OCI-LY7 (cell line): ENCODE data around the gene OR1E1. TPM values are rescaled to one million over a fixed set of nuclear protein-coding genes. Genes with fewer than 3 reads are reported as not detected.
"Not testable (repeated sequence)": the region's sequence is repeated elsewhere in the genome, so short reads cannot be mapped to it uniquely, and the experiment has no call there.

Experiments
- BruUV-seq: library from RNA; stranded (reverse); fragments of 400-500 nt; replicated peaks from 2 replicates; lab custom pipeline; 2021; lab: Mats Ljungman, UMichigan
- CTCF ChIA-PET: fragments of 300-600 bp; sonication (Branson Sonifier 250); formaldehyde crosslinking; loops from one replicate; lab custom pipeline; 2022; ENCODE audit warnings: antibody characterized with exemption; ENCODE audit not compliant: unreplicated experiment; lab: Charles Lee
- POLR2A ChIA-PET: fragments of 300-600 bp; sonication (Branson Sonifier 250); formaldehyde crosslinking; loops from one replicate; lab custom pipeline; 2022; ENCODE audit warnings: antibody characterized with exemption; lab: Charles Lee
- DNase-seq: peaks from one replicate; pipeline ENCODE4 v3.0.0-alpha.2; 2015; ENCODE audit warnings: low spot score
- H2AFZ ChIP-seq: fragments of 200-600 bp; sonication (generic), shearing (Covaris generic); 2 replicates; pipeline ENCODE4 v1.6.1; 2014; ENCODE audit warnings: mild to moderate bottlenecking, antibody characterized with exemption, low read length, moderate library complexity
- H3K27ac ChIP-seq: fragments of 200-600 bp; sonication (generic); 2 replicates; pipeline ENCODE4 v1.5.1; 2014; ENCODE audit warnings: mixed run types, low read depth, mild to moderate bottlenecking, moderate library complexity, low read length, inconsistent platforms; ENCODE audit not compliant: poor library complexity, severe bottlenecking
- H3K36me3 ChIP-seq: fragments of 200-600 bp; sonication (generic); 2 replicates; pipeline ENCODE4 v1.6.1; 2014; ENCODE audit warnings: mild to moderate bottlenecking, antibody characterized with exemption, low read length, moderate library complexity, mixed read lengths; ENCODE audit not compliant: insufficient read depth
- H3K4me1 ChIP-seq: fragments of 200-600 bp; sonication (generic); 2 replicates; pipeline ENCODE4 v1.5.1; 2014; ENCODE audit warnings: mild to moderate bottlenecking, low read length; ENCODE audit not compliant: insufficient read depth, poor library complexity, severe bottlenecking
- H3K4me2 ChIP-seq: fragments of 200-600 bp; sonication (generic); 2 replicates; pipeline ENCODE4 v1.6.1; 2014; ENCODE audit warnings: mild to moderate bottlenecking, low read length
- H3K4me3 ChIP-seq: fragments of 200-600 bp; sonication (generic); 2 replicates; pipeline ENCODE4 v1.5.1; 2014; ENCODE audit warnings: mild to moderate bottlenecking, low read depth, low read length; ENCODE audit not compliant: poor library complexity, severe bottlenecking
- H3K79me2 ChIP-seq: fragments of 200-600 bp; sonication (generic); 2 replicates; pipeline ENCODE4 v1.6.1; 2016; ENCODE audit warnings: low read depth, mild to moderate bottlenecking, low read length, moderate library complexity, mixed read lengths; ENCODE audit not compliant: insufficient read depth
- H3K9me2 ChIP-seq: fragments of 200-600 bp; sonication (generic); 2 replicates; pipeline ENCODE4 v1.6.1; 2016; ENCODE audit warnings: mild to moderate bottlenecking, low read length, mixed read lengths; ENCODE audit not compliant: insufficient read depth
- H3K9me3 ChIP-seq: fragments of 200-600 bp; sonication (generic); 2 replicates; pipeline ENCODE4 v1.6.1; 2014; ENCODE audit warnings: mild to moderate bottlenecking, mixed run types, low read length, mixed read lengths
- H4K20me1 ChIP-seq: fragments of 200-600 bp; sonication (generic); 2 replicates; pipeline ENCODE4 v1.6.1; 2014; ENCODE audit warnings: mild to moderate bottlenecking, antibody characterized with exemption, low read length, moderate library complexity, mixed read lengths; ENCODE audit not compliant: insufficient read depth
- EZH2phosphoT487 ChIP-seq: fragments of 200-600 bp; sonication (generic); IDR thresholded peaks from 2 replicates; pipeline ENCODE4 v1.6.1; 2018; ENCODE audit warnings: low read depth, borderline replicate concordance, mild to moderate bottlenecking, mixed run types, antibody characterized with exemption, low read length, moderate library complexity, mixed read lengths
- intact Hi-C: fragments of 100-400 bp; cut with micrococcal nuclease; formaldehyde crosslinking; loops from one replicate; pipeline ENCODE4 v1.10.0; 2022; ENCODE audit not compliant: unreplicated experiment
- total RNA-seq, 2 experiments: library from RNA; depleted of rRNA in 1 of 2; stranded (reverse); fragments of >200 nt in 1 of 2; shearing (Covaris generic) in 1 of 2; gene quantifications; 2 replicates each; pipeline ENCODE4 v1.2.3, GENCODE V29; 2014 to 2022
- TF ChIP-seq, protein P1 (sequence below): fragments of 200-600 bp; sonication (generic); conservative IDR thresholded peaks from 2 replicates; pipeline ENCODE4 v1.5.1; 2014; ENCODE audit warnings: mild to moderate bottlenecking, antibody characterized with exemption, low read length, moderate library complexity, mixed read lengths

Gene OR1E1
- total RNA-seq, 2 experiments from 2014 or later, result not detected

DNA sequence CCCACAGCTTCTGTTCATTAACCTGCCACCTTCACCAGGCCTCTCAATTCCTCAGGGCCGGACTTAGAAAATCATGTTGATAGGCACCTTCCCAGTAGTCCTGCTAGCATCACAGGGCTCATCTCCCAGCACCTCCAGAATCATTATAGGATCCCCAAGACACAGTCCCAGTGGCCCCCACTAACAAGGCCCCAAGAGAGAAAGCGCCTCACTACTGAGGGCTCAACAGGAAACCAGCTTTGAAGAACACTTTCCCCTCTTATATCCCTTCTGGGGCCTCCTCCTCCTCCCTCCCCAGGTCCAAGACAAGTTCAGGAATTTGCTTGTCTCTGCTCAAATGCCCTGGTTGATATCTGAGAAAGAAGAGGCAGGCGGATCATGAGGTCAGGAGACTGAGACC is 12.9 kb upstream of the OR1E1 start, which contains the start of gene OR3A3:
Gene OR3A3 (plus strand): TSS at position 301 of the 400 bp plus-strand sequence.
- no peak within 1 kb of the TSS for H3K4me2 ChIP-seq
- no peaks in the 10 kb centered on the region for H3K36me3 ChIP-seq
- intact Hi-C loops, result no loop called here
- DNase-seq, result no peak
- peaks cover 5% of the 10 kb centered on the region; the same call in 1 of the 2 replicates for H3K9me3 ChIP-seq
- H4K20me1 ChIP-seq, result no peaks in the 10 kb centered on the region
- ChIA-PET CTCF (no interaction called here), POLR2A (no interaction called here)
- BruUV-seq, result no TSS peak
- H3K27ac ChIP-seq, result no peak within 1 kb of the TSS
- no peaks in the 10 kb centered on the region for H3K79me2 ChIP-seq
- no peaks in the 10 kb centered on the region for H3K4me1 ChIP-seq
- no peak within 1 kb of the TSS for H3K4me3 ChIP-seq
- H3K9me2 ChIP-seq, result no peaks in the 10 kb centered on the region
- TF ChIP-seq, protein P1, sequence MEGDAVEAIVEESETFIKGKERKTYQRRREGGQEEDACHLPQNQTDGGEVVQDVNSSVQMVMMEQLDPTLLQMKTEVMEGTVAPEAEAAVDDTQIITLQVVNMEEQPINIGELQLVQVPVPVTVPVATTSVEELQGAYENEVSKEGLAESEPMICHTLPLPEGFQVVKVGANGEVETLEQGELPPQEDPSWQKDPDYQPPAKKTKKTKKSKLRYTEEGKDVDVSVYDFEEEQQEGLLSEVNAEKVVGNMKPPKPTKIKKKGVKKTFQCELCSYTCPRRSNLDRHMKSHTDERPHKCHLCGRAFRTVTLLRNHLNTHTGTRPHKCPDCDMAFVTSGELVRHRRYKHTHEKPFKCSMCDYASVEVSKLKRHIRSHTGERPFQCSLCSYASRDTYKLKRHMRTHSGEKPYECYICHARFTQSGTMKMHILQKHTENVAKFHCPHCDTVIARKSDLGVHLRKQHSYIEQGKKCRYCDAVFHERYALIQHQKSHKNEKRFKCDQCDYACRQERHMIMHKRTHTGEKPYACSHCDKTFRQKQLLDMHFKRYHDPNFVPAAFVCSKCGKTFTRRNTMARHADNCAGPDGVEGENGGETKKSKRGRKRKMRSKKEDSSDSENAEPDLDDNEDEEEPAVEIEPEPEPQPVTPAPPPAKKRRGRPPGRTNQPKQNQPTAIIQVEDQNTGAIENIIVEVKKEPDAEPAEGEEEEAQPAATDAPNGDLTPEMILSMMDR, result no peak
- no peak for TF ChIP-seq EZH2phosphoT487
- no peak within 1 kb of the TSS for H2AFZ ChIP-seq

DNA sequence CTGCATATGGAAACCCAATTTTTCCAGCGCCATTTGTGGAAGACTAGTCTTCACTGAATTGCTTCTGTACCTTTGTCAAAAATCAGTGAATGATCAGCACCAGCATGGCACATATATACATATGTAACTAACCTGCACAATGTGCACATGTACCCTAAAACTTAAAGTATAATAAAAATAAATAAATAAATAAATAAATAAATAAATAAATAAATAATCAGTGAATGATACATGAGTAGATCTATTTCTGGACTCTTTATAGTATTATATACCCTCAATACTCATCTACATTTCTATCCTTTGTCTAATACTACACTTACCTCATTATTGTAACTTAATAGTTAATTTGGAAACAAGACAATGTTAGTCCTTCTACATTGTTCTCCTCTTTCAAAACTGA is 5.6 kb upstream of the OR1E1 start:
- POLR2A ChIA-PET, H4K20me1 ChIP-seq, H3K4me2 ChIP-seq, H3K9me2 ChIP-seq, DNase-seq, H3K36me3 ChIP-seq, H3K27ac ChIP-seq, intact Hi-C loops, H3K4me1 ChIP-seq, H3K79me2 ChIP-seq, H2AFZ ChIP-seq, BruUV-seq, H3K9me3 ChIP-seq, CTCF ChIA-PET, H3K4me3 ChIP-seq: not testable (repeated sequence)

DNA sequence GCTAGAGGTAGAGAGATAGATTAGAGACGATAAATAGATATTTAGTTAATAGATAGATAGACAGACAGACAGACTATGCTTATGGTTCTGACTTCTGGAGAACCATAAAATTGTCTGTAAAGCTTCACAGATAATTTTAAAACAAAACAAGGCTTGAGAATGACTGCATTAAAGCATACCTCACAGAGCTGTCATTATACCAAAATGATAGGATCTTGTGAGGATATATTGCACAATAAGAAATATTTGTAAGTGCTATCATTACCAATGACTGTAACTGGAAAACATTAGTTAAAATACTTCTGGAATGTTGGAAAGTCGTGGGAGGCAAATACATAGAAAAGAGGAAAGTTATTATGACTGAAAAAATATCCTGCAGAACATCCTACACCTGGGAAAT is 3.6 kb upstream of the OR1E1 start:
- intact Hi-C loops, result no loop called here
- Histone ChIP-seq H3K36me3 (no peaks in the 10 kb centered on the region), H3K27ac (no peak overlapping the region), H3K4me3 (no peak overlapping the region), H3K9me3 (peaks cover 5% of the 10 kb centered on the region; the same call in 1 of the 2 replicates), H3K4me2 (no peak overlapping the region), H3K9me2 (no peaks in the 10 kb centered on the region), H3K79me2 (no peaks in the 10 kb centered on the region), H3K4me1 (no peaks in the 10 kb centered on the region), H2AFZ (no peak overlapping the region), H4K20me1 (no peaks in the 10 kb centered on the region)
- ChIA-PET POLR2A (no interaction called here), CTCF (no interaction called here)
- no peak for TF ChIP-seq EZH2phosphoT487
- TF ChIP-seq, protein P1, result no peak
- DNase-seq, result no peak
- BruUV-seq, result no TSS peak
